LoVo (cell line): ENCODE data around the gene CMKLR1.

Experiments used
- DNase-seq: peaks from one replicate; pipeline ENCODE4 v3.0.0-alpha.2; 2016; ENCODE audit warnings: low spot score

Gene CMKLR1

GRCh38 chr12:108315486-108316105 lies 23.5 kb downstream of the CMKLR1 start:
- DNase-seq, result no peak

GRCh38 chr12:108313606-108314351 lies 25.3 kb downstream of the CMKLR1 start:
- DNase-seq, result no peak

- DNase-seq, result no peak
Measured at GRCh38 chr12:108313241-108313605, 25.9 kb downstream of the CMKLR1 start.

GRCh38 chr12:108312693-108313189 lies 26.4 kb downstream of the CMKLR1 start:
- DNase-seq, result no peak

DNA sequence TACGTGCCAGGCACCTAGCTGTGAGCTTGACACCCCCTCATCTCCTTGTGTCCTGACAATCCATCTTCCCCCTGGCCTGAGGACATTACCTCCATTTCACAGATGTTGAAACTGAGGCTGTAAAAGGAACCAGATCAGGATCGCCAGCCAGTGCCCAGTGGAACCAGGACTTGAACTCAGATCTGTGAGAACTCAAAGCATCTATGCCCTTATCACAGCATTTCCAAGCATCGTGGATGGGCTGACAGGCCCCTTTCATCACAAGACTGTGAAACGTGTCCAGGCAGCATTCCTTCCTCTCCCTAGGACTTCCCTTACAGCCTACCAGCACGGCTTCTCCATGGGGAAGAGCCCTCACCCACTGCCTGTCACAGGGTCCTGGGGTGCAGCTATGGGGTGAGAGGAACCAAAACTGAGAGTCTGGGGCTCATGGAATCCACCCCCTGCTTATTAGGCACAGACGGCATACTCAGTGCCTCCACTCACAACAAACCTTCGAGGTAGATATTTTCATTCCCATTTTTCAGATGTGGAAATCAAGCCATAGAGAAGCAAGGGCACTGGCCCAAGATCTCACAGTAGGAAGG lies 26.9 kb downstream of the CMKLR1 start:
- DNase-seq, result no peak

- no peak for DNase-seq
Measured at GRCh38 chr12:108311605-108312004, 27.5 kb downstream of the CMKLR1 start.

GRCh38 chr12:108310489-108310888 lies 28.6 kb downstream of the CMKLR1 start:
- DNase-seq, result no peak

DNA sequence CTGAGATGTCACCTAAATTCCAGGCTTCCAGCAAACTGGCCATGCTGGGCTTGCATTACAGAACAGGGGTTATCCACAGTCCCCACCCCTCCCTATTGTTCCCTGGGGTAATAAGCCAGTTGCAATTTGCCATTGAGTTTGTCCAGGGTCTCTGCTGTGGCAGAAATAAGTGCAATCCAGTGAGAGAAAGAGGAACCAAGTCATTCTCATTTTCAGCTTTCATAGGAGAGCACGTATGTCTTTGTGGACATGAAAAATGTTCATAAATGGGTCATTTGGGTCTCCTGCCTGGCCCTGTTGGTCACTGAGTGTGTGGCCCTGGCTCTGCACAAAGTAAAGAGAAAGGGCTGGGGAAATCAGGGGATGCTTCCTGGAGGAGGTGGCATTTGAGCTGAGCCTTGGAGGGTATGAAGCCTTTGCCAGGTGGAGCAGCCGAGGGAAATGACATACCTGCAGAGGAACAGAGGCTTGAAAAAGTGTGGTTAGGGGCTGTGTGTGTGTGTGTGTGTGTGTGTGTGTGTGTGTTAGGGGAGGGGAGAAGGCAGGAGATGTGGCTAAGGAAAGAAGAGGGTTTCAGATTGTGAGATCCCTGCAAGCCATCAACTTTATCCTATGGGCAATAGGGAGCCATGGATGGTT lies 29.3 kb downstream of the CMKLR1 start:
- DNase-seq, result no peak

DNA sequence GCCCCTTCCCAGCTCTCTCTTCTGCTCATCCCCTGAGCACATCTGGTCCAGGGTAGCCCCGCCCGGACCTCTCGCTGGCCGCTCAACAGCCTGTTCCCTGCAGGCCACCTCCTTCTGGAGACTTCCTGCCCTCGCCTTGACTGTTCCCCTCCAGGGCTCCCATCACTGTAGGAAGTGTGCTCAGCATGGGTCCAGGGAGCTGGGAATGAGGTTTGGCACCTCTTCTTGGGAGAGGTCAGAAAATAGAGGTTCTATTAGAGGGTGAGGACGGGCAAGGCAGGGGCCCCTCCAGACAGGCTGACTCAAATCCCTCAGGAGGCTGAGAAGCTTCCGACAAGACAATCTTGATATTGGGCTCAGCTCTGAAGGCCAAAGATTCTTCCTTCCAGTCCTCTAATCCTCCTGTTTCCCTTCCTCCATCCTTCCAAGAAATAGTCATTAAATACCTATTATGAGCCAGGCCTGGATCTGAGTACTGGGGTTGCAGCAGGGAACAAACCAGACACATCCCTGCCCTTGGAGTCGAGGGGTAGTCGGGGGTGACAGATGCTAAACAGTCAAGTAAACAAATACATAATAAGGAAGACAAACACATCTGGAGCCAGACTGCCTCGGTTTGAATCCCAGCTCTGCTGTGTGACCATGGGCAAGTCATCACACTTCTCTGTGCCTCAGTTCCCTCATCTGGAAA lies 30.6 kb downstream of the CMKLR1 start:
- no peak for DNase-seq

- DNase-seq, result no peak
Measured at GRCh38 chr12:108307006-108307405, 32.1 kb downstream of the CMKLR1 start.

- DNase-seq, result no peak
Measured at GRCh38 chr12:108306506-108306905, 32.6 kb downstream of the CMKLR1 start.

DNA sequence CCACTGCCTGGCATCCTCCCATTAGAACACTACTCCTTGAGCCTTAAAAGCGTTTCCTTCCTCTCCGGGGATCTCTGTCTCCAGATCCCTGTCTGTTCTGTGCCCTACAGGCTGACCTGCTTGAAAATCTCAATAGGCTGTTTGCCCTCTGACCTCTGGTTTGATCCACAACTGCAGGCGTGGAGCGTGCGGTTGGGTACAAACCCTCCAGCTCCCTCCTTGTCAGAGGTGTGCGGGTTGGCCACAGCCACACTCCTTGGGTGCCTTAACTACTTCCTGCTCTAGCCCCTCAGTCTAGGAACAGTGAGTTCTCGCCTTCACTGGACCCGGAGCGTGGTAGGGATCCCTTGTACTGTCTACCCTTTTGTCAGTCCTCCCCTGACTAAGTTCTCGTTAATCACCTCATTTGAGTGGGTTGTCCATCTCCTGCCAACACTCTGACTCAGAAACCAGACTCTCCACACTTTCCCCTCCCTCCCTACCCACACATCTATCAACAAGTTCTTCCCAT lies 33.1 kb downstream of the CMKLR1 start:
- DNase-seq, result no peak

GRCh38 chr12:108305520-108305919 lies 33.6 kb downstream of the CMKLR1 start:
- peak; percentile 21 for DNase-seq

DNA sequence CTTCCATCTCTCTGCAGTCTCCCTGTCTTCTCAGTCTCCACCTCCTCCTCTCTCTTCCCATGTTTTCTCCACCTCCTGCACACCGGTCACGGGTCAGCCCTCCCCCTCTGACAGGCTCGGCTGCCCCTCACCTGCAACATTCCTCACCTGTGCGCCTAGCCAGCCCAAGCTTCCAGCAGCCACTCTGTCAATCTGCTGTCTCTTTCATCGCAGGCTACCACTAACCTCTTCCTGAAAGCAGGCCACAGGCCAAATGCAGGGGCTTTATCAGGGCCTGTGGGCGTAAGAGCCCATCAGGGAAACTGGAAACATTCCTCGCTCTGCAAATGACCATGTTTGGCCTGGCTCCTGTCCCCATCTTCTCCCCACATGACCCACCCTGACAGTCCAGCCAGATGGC lies 34.5 kb downstream of the CMKLR1 start:
- DNase-seq, result no peak

DNA sequence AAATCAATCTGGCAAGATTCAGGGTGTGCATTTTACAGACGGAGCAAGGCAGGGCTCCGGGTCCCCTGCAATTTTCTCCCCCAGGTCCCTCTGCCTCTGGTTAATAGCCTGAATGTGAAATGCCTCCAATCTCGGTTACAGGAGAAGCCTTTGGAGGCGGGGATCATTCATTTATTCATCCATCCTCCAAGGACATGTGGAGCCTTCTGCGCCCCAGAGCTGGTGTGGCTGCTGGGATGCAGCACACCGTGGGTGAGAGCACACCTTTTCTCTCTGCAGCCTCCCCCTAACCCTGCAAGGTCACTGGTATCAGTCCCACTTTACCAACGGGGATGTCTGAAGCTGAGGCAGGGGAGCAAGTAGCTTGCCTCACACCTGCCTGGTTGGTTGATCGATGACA lies 35.4 kb downstream of the CMKLR1 start:
- no peak for DNase-seq

DNA sequence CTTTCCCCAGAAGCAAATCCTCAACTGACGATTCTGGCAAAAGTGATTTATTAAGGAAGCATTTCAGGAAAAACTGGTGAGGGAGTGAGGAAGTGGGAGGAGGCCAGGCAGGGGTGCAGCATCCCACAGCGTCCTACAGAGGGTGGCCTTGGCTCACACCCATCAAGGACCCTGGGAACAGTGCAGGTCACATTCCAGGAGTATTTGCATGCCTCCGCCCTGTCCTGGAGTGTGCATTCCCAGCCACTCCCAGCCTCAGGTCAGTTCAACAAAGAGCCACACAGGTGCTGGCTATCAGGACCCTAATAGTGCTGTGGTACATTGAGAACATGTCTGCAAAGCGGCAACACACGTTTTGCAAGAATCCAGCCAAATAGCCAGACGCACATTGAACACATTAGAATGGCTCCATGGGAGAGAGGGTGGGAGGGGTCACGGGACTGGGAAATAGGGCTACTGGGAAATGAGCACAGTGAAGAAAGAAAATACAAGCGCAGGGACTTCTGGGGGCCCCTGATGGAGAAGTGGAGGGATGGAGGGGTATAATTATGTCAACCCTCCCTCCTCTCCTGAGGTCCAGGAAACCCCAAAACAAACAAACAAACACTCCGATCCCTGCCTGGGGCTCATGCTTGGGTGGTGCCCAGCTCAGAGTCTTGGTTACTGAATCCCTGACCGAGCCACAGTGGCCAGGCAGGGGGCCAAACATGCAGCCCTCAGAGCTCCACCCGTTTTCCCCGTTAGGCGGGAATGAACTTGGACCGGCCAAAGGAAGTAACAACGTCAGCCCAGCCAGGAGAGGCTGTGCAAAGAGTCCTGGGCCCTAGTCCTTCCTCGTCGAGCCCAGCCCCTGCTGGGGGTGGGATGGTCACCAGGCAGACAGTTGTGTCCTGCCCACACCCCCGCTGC lies 36.5 kb downstream of the CMKLR1 start:
- DNase-seq, result peak; percentile 87

- DNase-seq, result no peak
Measured at GRCh38 chr12:108302016-108302402, 37.1 kb downstream of the CMKLR1 start.

GRCh38 chr12:108301346-108301745 lies 37.8 kb downstream of the CMKLR1 start:
- no peak for DNase-seq

GRCh38 chr12:108299980-108300696 lies 39.0 kb downstream of the CMKLR1 start:
- DNase-seq, result no peak

DNA sequence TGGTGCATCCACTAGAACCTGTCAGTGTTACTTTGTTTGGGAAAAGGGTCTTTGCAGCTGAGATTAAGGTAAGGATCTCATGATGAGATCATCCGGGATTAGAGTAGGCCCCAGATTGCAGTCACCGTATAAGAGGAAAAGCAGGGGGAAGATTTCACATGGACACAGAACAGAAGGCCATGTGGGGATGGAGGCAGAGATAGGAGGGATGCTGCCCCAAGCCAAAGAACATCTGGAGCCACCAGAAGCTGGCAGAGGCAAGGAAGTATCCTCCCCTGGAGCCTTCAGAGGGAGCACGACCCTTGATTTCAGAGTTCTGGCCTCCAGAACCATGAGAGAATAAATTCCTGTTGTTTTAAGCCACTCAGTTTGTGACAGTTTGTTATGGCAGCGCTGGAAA lies 39.6 kb downstream of the CMKLR1 start:
- no peak for DNase-seq
